Smooth muscle cell (in vitro differentiated cells): ENCODE measurements around the gene RNU6-1. TPM values are rescaled to one million over a fixed set of nuclear protein-coding genes. Genes with fewer than 3 reads are reported as not detected.

ENCODE experiments used
- DNase-seq: peaks from one replicate; lab custom pipeline; 2025; ENCODE audit not compliant: unreplicated experiment; lab: John Stamatoyannopoulos, UW
- H2AFZ ChIP-seq: fragments of 200-600 bp; sonication (generic); 2 replicates; pipeline ENCODE4 v1.6.0; 2016; ENCODE audit warnings: antibody characterized with exemption, low read depth, mild to moderate bottlenecking
- H3F3A ChIP-seq: fragments of 200-600 bp; sonication (generic); 2 replicates; pipeline ENCODE4 v1.6.0; 2017; ENCODE audit warnings: antibody characterized with exemption, low read depth
- H3K27ac ChIP-seq: fragments of 200-600 bp; sonication (generic); 2 replicates; pipeline ENCODE4 v1.5.1; 2016; ENCODE audit warnings: low read depth, mild to moderate bottlenecking
- H3K27me3 ChIP-seq: fragments of 200-600 bp; sonication (generic); 2 replicates; pipeline ENCODE4 v1.6.1; 2016; ENCODE audit warnings: low read depth, mild to moderate bottlenecking
- H3K36me3 ChIP-seq: fragments of 200-600 bp; sonication (generic); 2 replicates; pipeline ENCODE4 v1.5.1; 2016; ENCODE audit warnings: low read depth
- H3K4me1 ChIP-seq: fragments of 200-600 bp; sonication (generic); 2 replicates; pipeline ENCODE4 v1.5.1; 2016; ENCODE audit warnings: low read depth
- H3K4me2 ChIP-seq: fragments of 200-600 bp; sonication (generic); 2 replicates; pipeline ENCODE4 v1.6.0; 2016; ENCODE audit warnings: mild to moderate bottlenecking
- H3K4me3 ChIP-seq: fragments of 200-600 bp; sonication (generic); 2 replicates; pipeline ENCODE4 v1.5.1; 2016; ENCODE audit warnings: mild to moderate bottlenecking
- H3K79me2 ChIP-seq: fragments of 200-600 bp; sonication (generic); 2 replicates; pipeline ENCODE4 v1.6.0; 2016; ENCODE audit warnings: low read depth, mild to moderate bottlenecking
- H3K9ac ChIP-seq: fragments of 200-600 bp; sonication (generic); 2 replicates; pipeline ENCODE4 v1.6.0; 2016; ENCODE audit warnings: low read depth
- H3K9me3 ChIP-seq: fragments of 200-600 bp; sonication (generic); replicated peaks from 2 replicates; pipeline ENCODE4 v1.5.1; 2016; ENCODE audit warnings: low read depth
- H4K20me1 ChIP-seq: fragments of 200-600 bp; sonication (generic); 2 replicates; pipeline ENCODE4 v1.6.0; 2016; ENCODE audit warnings: low read depth
- CTCF ChIP-seq: fragments of 200-600 bp; sonication (generic); IDR thresholded peaks from 2 replicates; pipeline ENCODE4 v1.5.1; 2017; ENCODE audit warnings: borderline replicate concordance, mild to moderate bottlenecking, antibody characterized with exemption; ENCODE audit not compliant: insufficient read depth, poor library complexity, severe bottlenecking
- WGBS: methylation state at CpG from one replicate; pipeline ENCODE4 v1.1.7; 2016; ENCODE audit warnings: low lambda C conversion rate; 5-methylcytosine and 5-hydroxymethylcytosine counted together
- polyA plus RNA-seq: library from polyadenylated mRNA; unstranded; fragments of >200 nt; fragmentation: Nextera tagmentation; extraction: Ambion mirVana; gene quantifications from 2 replicates; pipeline ENCODE4 v1.2.1, GENCODE V29; 2016
- total RNA-seq: library from RNA; depleted of rRNA; stranded (reverse); fragments of >200 nt; gene quantifications from 2 replicates; pipeline ENCODE4 v1.2.3, GENCODE V29; 2014

Gene RNU6-1
- total and polyA plus RNA-seq, 2 experiments from 2014 or later, result not detected

GRCh38 chr15:67865766-67866165 lies 25.9 kb upstream of the RNU6-1 start:
- WGBS, result 73% methylated on average over 4 of the region's 4 CpGs
- Histone ChIP-seq H3K9me3 (no peaks in the 10 kb centered on the region), H3K27ac (no peak overlapping the region), H3K36me3 (no peaks in the 10 kb centered on the region), H3K4me1 (peaks cover 19% of the 10 kb centered on the region), H2AFZ (no peak overlapping the region), H3K79me2 (no peaks in the 10 kb centered on the region), H3F3A (no peaks in the 10 kb centered on the region), H4K20me1 (no peaks in the 10 kb centered on the region), H3K4me2 (peak overlapping the region; percentile 26), H3K27me3 (no peaks in the 10 kb centered on the region), H3K4me3 (no peak overlapping the region), H3K9ac (no peak overlapping the region)
- TF ChIP-seq CTCF, result no peak
- no peak for DNase-seq

- no peak for TF ChIP-seq CTCF
- H2AFZ ChIP-seq, result no peak overlapping the region
- no peaks in the 10 kb centered on the region for H3K36me3 ChIP-seq
- H3K9ac ChIP-seq, result no peak overlapping the region
- peak overlapping the region; percentile 36 for H3K27ac ChIP-seq
- H3K4me3 ChIP-seq, result no peak overlapping the region
- no peaks in the 10 kb centered on the region for H3K27me3 ChIP-seq
- H3K4me1 ChIP-seq, result peaks cover 19% of the 10 kb centered on the region
- H4K20me1 ChIP-seq, result no peaks in the 10 kb centered on the region
- no peaks in the 10 kb centered on the region for H3F3A ChIP-seq
- 16% methylated on average over 3 of the region's 3 CpGs for WGBS
- no peaks in the 10 kb centered on the region for H3K9me3 ChIP-seq
- no peaks in the 10 kb centered on the region for H3K79me2 ChIP-seq
- peak overlapping the region; percentile 26 for H3K4me2 ChIP-seq
- DNase-seq, result no peak
Measured at GRCh38 chr15:67865331-67865730, 25.5 kb upstream of the RNU6-1 start.

GRCh38 chr15:67863442-67863987 lies 23.7 kb upstream of the RNU6-1 start:
- H2AFZ ChIP-seq, result peak overlapping the region; percentile 91
- TF ChIP-seq CTCF, result peak; percentile 92
- peak; percentile 59 for DNase-seq
- no peak overlapping the region for H3K27ac ChIP-seq
- no peaks in the 10 kb centered on the region for H3F3A ChIP-seq
- no peaks in the 10 kb centered on the region for H3K36me3 ChIP-seq
- peak overlapping the region; percentile 83 for H3K4me2 ChIP-seq
- H3K9me3 ChIP-seq, result no peaks in the 10 kb centered on the region
- no peaks in the 10 kb centered on the region for H4K20me1 ChIP-seq
- H3K4me3 ChIP-seq, result peak overlapping the region; percentile 43
- H3K79me2 ChIP-seq, result no peaks in the 10 kb centered on the region
- WGBS, result 3% methylated on average over 41 of the region's 41 CpGs
- peak overlapping the region; percentile 15 for H3K9ac ChIP-seq
- no peaks in the 10 kb centered on the region for H3K27me3 ChIP-seq
- peaks cover 19% of the 10 kb centered on the region for H3K4me1 ChIP-seq
